ENCODE data around the gene MOGAT1.

DNA sequence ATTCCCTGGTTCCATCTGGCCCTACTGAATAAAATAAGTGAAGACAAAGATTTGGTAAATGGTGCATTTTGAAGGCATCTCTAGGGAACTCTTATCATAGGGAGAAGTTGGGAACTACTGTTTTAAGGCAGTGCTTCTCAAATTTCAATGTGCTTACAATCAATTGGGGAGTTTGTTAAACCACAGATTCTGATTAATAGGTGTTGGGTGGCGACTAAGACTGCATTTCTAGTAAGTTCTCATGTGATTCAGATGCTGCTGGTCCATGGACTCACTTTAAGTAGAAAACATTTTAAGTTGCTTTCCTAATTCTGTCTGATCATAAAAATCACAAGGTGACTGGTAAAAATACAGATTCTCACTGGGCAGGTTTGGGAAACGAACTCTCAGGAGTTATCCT is 30.1 kb upstream of the MOGAT1 start:
- TF ChIP-seq, protein P1, sequence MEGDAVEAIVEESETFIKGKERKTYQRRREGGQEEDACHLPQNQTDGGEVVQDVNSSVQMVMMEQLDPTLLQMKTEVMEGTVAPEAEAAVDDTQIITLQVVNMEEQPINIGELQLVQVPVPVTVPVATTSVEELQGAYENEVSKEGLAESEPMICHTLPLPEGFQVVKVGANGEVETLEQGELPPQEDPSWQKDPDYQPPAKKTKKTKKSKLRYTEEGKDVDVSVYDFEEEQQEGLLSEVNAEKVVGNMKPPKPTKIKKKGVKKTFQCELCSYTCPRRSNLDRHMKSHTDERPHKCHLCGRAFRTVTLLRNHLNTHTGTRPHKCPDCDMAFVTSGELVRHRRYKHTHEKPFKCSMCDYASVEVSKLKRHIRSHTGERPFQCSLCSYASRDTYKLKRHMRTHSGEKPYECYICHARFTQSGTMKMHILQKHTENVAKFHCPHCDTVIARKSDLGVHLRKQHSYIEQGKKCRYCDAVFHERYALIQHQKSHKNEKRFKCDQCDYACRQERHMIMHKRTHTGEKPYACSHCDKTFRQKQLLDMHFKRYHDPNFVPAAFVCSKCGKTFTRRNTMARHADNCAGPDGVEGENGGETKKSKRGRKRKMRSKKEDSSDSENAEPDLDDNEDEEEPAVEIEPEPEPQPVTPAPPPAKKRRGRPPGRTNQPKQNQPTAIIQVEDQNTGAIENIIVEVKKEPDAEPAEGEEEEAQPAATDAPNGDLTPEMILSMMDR (IDR thresholded peaks at IDR 0.05): no peak
- no peak for TF ChIP-seq POLR2A (IDR thresholded peaks at IDR 0.05)
